ENCODE data around the gene BARD1. TPM values are rescaled to one million over a fixed set of nuclear protein-coding genes. Genes with fewer than 3 reads are reported as not detected.

Gene BARD1
- total RNA-seq, 3 donors from 2014 or later = 4.3 to 27.8 (median 16.7) TPM

- no peaks in the 10 kb centered on the region for H3K4me1 ChIP-seq
- no peak overlapping the region for H3K4me3 ChIP-seq
- intact Hi-C loops (cut with DNase I; ENCODE audit: low total_unique reads) = no loop called here
- no peak for DNase-seq (ENCODE audit: low spot score in 2 of 2)
- H3K9me3 ChIP-seq = no peaks in the 10 kb centered on the region
- H3K27me3 ChIP-seq = no peaks in the 10 kb centered on the region
- TF ChIP-seq, protein P1, sequence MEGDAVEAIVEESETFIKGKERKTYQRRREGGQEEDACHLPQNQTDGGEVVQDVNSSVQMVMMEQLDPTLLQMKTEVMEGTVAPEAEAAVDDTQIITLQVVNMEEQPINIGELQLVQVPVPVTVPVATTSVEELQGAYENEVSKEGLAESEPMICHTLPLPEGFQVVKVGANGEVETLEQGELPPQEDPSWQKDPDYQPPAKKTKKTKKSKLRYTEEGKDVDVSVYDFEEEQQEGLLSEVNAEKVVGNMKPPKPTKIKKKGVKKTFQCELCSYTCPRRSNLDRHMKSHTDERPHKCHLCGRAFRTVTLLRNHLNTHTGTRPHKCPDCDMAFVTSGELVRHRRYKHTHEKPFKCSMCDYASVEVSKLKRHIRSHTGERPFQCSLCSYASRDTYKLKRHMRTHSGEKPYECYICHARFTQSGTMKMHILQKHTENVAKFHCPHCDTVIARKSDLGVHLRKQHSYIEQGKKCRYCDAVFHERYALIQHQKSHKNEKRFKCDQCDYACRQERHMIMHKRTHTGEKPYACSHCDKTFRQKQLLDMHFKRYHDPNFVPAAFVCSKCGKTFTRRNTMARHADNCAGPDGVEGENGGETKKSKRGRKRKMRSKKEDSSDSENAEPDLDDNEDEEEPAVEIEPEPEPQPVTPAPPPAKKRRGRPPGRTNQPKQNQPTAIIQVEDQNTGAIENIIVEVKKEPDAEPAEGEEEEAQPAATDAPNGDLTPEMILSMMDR (IDR thresholded peaks at IDR 0.05) = no peak
- TF ChIP-seq POLR2AphosphoS5 (IDR thresholded peaks at IDR 0.05) (no peak), POLR2A (IDR thresholded peaks at IDR 0.05) (no peak)
- no peak overlapping the region for H3K27ac ChIP-seq
- no peaks in the 10 kb centered on the region for H3K36me3 ChIP-seq
Observed at GRCh38 chr2:214679736-214680135, 129.7 kb downstream of the BARD1 start.

GRCh38 chr2:214676421-214677089 is 132.9 kb downstream of the BARD1 start:
- no peaks in the 10 kb centered on the region for H3K36me3 ChIP-seq
- H3K9me3 ChIP-seq = no peaks in the 10 kb centered on the region
- H3K27ac ChIP-seq = no peak overlapping the region
- no peaks in the 10 kb centered on the region for H3K4me1 ChIP-seq
- intact Hi-C loops (cut with DNase I; ENCODE audit: low total_unique reads) = no loop called here
- H3K4me3 ChIP-seq = no peak overlapping the region
- no peak for TF ChIP-seq POLR2AphosphoS5 (IDR thresholded peaks at IDR 0.05)
- TF ChIP-seq, protein P1 (IDR thresholded peaks at IDR 0.05) = no peak
- no peak for TF ChIP-seq POLR2A (IDR thresholded peaks at IDR 0.05)
- no peaks in the 10 kb centered on the region for H3K27me3 ChIP-seq
- DNase-seq (ENCODE audit: low spot score in 2 of 2) = no peak

All from breast epithelium (tissue), 4 donors.